NCI-H2081 treated with DMSO at 0.1 percent for 48 hours (cell line): ENCODE results near the gene VEGFD.

Experiments
- DNase-seq: peaks from one replicate; lab custom pipeline; 2025; lab: John Stamatoyannopoulos, UW

Gene VEGFD

DNA sequence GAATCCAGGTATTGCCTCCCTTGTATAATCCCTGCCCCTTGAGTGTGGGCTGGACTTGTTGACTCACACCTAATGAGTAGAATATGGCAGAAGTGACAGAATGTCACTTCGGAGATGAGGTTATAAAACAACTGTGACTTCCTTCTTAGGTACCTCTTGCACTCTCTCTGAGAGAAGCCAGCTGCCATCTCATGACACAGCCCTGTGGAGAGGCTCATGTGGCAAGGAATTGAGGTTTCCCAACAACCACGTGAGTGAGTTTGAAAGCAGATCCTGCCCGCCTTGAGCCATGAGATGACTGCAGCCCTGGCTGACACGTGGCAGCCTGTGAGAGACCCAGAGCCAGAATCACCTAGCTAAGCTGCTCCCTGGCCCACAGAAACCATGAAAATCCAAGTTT, 82.3 kb downstream of the VEGFD start:
- DNase-seq, result no peak

DNA sequence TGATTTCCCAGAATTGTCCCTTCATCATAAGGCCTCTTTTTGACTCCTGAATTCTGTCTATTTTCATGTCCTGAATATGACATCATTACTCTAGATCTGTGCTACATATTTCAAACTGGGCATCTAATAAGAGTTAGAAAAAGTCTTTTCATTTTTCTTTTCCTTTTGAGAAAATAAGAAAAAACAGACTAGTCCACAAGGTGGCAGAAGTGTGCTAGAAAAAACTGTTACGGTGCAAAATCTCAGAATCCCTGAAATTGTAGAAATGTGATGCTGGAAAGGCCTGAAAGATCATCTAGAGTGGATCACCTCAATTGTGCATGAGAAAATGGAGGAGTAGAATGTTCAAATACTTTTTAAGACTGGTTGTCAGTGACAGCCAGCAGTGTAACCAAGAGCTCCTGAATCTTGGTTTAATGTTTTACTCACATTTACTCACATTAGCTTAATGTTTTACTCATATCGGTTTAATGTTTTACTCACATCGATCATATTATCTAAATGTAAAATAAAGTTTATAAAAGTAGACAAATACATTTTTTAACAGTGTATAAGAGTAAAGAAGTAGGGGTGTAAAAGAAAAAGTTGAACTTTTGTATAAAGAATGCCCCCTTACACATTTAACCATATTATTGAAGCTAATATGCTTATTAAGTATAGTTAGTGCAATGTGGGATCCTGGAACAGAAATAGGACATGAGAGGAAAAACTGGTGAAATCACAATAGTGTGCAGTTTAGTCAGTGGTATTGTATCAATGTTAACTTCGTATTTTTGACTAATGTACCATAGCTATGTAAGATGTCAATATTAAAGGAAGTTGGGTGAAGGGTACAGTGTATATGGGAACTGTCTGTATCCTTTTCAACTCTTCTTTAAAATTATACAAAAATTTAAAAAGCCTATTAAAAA, 84.0 kb downstream of the VEGFD start:
- no peak for DNase-seq

DNA sequence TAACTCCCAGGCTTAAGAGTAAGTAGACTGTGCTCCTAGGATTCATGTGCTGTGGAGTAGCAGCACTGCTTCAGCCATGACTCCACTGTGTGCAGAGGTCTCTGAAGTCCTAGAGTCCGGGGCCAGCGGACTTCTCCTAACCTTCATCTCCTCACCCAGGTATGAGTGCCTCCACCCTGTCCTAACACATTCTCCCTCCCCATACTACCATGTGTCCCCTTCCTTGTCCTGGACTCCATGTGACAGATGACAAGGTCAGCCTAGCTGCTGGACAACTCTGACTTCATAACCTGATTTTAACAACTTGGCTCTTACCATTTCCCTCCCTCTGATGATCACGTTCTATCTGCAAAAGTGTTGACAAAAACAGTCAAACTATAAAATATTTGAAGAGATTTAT, 85.4 kb downstream of the VEGFD start:
- DNase-seq, result no peak

DNA sequence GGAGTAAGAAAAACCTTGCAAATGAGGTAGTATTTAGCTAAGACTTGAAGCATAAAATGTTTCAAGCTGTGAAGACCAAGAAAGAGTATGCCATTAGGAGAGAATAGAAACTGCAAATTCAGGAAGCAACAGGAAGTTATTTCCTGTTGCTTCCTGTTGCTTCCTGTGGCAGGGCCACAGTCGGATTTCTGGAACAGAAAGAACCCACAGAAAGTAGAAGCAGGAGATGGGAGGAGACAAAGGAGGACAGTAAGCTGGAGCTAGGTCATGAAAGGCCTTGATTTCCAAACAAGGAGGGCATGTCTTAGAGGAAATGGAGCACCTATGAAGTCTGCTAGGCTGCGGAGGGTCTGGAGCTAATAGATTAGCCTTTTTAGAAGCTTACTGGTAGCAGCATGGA, 86.0 kb downstream of the VEGFD start:
- no peak for DNase-seq
